ENCODE measurements around the gene PDZK1IP1.

The PDZK1IP1 gene

DNA sequence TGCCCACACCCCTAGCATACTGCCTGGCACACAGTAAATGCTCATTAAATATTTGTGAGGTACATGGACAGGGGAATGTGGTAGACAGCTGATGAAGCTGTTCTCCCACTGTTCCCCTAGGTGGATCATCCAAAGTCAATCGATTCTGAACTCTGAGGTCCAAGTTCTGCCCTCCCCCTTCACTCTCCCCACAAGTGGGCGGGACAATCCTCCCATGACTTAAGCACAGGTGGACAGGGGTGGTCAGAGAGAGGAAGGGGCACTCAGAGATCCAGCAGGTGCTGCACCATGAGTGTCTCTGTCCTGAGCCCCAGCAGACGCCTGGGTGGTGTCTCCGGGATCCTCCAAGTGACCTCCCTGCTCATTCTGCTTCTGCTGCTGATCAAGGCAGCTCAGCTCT lies 52.6 kb downstream of the PDZK1IP1 start, which contains the start of gene CYP4A22:
Gene CYP4A22, plus strand, starts transcription at position 244 of the 400 bp plus-strand sequence. Its CDS starts 45 bp downstream, at position 289.
- DNase-seq (ENCODE audit: low read depth): no peak

Measured in GM04503 (cell line).